ENCODE data around the gene ATXN1.

Gene ATXN1

GRCh38 chr6:16783509-16783908 lies 22.2 kb upstream of the ATXN1 start:
- DNase-seq (ENCODE audit: low read depth in 2 of 2) = no peak

DNA sequence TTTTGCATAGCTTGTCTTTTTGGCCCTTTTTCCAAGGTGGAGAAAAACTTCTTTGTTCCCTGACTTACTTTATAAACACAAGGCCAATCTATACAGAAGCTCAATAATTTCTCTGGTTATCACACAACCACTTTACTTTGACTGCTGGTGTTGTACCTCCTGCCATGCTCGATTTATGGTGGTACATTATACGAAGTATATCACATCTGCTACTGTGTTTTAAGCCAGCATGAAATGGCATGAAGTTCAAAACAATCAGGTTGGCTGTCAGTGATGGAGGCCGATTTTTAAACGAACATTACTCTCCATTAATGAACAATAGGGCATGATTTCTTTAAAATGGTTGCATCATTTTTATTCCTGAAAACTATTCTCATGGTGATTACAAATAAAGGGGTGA lies 21.0 kb upstream of the ATXN1 start:
- DNase-seq (ENCODE audit: low read depth in 2 of 2) = no peak

GRCh38 chr6:16781348-16782169 lies 20.3 kb upstream of the ATXN1 start:
- no peak for DNase-seq (ENCODE audit: low read depth in 2 of 2)

DNA sequence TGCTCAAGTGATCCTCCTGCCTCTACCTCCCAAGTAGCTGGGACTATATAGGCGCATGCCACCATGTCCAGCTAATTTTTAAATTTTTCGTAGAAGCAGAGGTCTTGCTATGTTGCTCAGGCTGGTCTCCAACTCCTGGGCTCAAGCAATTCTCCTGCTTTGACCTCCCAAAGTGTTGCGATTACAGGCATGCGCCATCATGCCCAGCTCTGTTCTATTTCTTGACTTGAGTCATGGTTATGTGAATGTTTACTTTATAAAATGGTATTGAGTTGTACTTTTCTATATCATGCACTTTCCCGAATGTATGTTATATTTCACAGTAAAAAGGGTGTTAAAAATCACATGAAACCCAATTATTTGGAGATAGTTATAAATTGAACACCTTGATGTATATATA lies 17.3 kb upstream of the ATXN1 start:
- no peak for DNase-seq (ENCODE audit: low read depth in 2 of 2)

DNA sequence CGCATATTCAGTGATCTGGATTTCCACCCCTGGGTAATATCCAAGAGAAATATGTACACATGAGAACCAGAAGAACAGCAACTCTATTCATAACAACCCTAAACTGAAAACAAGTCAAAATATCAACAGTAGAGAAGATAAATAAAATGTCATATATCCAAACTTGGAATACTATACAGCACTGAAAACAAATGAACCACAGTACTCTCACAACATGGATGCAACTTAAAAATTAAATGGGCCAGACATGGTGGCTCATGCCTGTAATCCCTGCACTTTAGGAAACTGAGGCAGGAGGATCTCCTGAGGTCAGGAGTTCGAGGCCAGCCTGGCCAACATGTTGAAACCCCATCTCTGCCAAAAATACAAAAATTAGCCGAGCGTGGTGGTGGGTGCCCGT lies 16.5 kb upstream of the ATXN1 start:
- DNase-seq (ENCODE audit: low read depth in 2 of 2) = no peak

- DNase-seq (ENCODE audit: low read depth in 2 of 2) = no peak
These were observed 15.2 kb upstream of the ATXN1 start for GRCh38 chr6:16776394-16777017.

GRCh38 chr6:16774437-16774836 lies 13.2 kb upstream of the ATXN1 start:
- DNase-seq (ENCODE audit: low read depth in 2 of 2) = no peak

GRCh38 chr6:16773362-16773761 lies 12.1 kb upstream of the ATXN1 start:
- DNase-seq (ENCODE audit: low read depth in 2 of 2) = no peak

GRCh38 chr6:16770701-16771569 lies 9.7 kb upstream of the ATXN1 start:
- peak; percentile 57 to 60 for DNase-seq (ENCODE audit: low read depth in 2 of 2)

DNA sequence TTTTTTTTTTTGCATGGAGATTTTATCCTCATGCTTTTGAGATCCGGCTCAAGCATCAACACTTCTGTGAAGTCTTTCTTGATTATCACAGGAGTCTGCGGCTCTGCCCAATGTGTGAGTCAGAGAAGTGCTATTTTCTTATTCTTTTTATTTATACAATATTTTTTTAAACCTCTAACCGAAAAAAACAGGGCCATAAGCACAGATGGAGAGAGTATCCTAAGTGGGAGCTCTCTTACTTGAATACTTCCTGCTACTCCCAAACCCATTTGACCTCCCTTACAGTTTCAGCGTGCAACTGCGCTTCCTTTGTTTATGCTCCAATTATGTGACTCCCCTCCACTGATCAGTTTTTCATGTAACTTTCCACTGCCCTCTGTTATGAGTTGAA lies 8.7 kb upstream of the ATXN1 start:
- peak; percentile 80 to 81 for DNase-seq (ENCODE audit: low read depth in 2 of 2)

DNA sequence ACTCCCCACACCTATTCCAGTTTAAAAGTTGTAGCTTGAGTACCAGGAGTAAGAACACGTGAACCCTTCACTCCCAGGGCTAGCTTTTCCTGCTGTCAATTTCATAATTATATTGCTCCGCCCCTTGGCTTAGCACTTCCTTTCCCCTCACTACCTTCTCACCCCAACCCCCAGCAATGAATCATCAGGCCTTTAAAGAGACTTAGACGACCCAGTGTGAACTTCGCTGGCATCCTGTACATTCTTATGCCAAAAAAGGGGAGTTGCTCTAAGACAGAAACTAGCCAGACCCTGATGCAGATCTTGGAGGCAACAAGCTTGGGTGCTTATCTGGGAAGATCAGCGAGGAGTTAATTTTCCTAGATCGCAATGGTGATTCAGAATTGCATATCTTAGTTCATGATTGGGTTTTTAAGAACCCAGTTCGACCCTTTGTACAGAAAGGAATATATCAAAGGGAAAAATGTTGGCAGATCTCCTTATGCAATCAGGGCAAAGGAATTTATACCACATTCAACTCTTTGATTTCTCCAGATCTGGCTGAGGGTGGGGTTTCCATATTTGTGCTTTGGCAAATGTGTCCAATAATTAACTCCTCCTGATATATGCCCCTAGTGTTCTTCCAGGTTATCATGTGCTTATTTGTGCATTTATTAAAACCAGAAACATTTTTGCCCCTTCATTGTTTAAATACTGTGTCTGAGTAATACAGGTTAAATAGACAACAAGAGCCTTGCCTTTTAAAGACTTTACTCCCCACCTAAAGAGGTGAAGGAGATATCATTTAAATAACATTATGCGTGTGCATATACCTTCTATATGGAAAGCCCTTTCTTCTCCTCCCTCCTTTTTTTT lies 8.1 kb upstream of the ATXN1 start:
- peak; percentile 87 for DNase-seq (ENCODE audit: low read depth in 2 of 2)

DNA sequence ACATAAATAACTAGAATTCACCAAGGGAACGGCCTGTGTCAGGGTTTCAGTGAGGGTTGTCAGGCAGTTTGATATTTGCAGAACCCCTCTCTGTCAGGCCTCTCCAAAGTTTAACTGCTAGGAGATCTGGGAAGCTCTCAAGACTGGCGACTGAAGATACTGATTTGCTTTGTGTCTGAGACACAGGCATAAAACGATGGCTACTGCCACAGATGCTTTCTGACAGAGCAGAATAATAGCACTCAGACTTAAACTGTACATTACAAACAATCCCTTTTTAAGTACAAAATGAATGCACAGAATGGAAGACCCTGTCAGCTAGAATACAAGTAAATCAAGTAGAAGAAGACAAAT lies 7.2 kb upstream of the ATXN1 start:
- no peak for DNase-seq (ENCODE audit: low read depth in 2 of 2)

DNA sequence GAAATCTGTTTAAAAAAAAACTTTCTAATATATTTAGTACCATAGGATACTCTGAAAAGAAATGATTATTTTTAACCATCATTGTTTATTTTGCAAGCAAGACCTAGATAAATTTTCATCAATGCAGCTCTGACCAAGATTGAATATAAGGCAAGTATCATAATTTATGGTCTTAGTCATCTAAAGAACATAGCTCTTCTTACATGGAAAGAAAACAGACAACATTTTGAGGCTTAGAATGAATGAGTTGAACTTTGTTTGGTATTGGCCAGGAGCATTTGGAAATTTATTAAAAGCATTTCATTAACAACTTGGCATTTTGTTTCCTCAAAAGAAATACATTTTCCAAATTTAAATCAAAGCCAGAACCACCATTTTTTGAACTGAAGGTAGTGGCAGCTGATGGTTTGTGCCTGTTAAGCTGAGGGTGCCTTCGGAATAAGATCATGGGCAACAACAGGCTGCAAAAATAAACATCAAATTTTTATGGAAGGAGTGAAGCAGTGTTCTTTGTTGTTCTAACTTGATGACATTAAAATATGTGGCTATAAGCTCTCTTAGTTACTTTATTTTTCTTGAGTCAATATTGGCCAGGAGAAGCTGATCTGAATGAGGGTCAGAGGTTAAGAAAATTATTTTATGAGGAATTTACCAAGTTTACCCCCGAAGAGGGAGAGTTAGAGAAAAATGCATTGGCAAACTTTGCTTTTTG lies 6.7 kb upstream of the ATXN1 start:
- DNase-seq (ENCODE audit: low read depth in 2 of 2) = no peak

DNA sequence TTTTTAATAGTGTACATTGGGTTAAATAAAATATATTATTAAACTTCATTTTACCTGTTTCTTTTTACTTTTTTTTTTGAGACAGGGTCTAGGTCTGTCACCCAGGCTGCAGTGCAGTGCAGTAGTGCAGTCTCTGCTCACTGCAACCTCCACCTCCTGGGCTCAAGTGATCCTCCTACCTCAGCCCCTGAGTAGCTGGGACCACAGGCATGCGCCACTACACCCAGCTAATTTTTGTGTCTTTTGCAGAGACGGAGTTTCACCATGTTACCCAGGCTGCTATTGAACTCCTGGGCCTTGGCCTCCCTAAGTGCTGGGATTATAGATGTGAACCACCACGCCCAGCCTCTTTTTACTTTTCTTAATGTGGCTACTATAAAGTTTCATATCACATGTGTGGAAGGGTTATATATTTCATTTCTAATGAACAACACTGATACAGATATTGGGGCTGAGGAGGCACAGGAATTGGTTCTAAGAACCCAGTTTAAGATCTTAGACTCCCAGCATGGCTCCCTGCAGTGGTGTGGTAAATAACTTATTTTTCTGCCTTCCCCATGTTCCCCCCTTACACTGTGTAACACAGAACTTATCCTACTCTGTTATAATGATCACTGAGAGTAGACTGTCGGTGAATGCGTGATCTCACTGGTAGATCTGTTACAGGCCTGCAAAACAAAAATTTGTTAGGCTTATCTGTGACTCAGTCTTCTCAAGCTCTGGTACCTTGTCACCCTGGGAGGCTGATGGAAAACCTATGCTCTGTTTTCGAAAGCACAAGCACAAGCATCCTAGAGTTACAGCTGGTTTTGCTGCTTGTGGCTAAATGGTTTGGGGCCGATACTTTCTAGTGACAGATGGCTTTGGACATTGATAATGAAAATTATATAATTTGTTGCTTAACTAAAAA lies 5.8 kb upstream of the ATXN1 start:
- no peak for DNase-seq (ENCODE audit: low read depth in 2 of 2)

DNA sequence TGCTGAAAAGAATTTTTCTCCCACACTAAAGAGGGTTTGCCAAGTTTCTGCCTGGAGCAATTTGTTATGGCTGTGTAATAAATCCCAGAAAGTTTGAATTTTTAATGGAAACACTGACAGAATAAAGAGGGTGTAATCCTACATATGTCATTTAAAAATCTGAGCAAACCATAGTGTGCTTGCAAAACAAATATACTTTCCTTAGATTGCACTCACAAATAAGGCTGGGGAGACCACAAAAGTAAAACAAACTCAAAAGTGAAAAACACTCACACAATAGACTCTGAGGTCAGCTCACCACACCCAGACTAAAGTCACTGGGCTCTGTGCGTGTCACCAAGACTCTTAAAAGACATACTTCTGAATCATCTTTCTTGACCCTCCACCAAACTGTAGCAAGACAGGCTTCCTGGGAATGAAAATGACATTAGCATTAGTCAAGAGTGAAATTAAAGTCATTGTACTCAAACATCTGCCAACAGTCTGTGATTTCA lies 4.8 kb upstream of the ATXN1 start:
- DNase-seq (ENCODE audit: low read depth in 2 of 2) = peak; percentile 68 to 74

DNA sequence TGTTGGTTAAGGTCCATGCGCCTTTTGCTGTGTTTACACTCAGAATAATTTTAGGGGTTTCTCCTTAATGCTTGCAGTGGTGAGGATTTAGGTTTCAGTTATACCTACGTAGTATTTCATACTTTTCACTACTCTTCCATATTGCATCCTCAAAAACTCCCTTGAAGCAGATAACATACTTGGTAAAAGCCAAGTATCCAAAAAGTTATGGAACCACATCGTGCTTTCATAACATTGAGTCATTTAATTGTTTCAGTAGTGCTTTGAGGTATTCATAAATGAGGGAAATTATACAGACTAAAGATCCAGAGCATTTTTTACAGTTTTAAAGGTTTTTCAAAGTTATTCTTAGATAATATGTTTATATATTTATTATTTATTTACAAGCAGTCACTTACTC lies 4.0 kb upstream of the ATXN1 start:
- no peak for DNase-seq (ENCODE audit: low read depth in 2 of 2)

DNA sequence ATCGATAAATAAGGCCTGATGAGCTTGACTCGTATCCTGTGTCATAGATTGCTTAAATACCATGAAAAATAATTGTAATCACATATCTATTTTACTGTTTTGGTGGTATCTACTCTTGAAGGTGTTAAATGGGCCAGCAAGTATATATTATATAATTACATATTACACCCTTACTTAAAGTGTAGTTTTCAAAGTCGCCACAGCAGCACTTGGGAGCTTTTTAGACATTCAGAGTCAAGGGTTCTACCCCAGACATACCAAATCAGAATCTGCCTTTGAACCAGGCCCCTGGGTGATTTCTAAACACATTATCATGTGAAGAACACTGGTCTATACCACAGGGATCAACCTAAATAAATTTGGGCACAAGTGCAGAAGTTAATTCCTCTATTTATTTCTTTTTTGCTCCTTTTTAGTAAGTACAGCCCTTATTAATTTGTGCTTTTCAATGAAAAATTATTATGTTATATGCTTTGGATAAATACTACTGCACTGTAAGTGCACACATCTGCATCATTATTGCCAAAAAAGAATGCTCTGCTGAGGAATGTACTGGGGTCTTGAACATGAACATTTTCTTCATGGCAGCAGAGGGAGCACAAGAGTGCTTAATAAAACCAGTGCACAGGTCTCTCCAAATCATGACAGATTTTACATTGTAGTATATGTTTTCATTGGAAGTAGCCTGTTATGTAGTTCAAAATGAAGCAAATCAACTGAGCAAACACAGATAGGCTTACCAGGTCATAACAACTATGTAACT lies 3.1 kb upstream of the ATXN1 start:
- DNase-seq (ENCODE audit: low read depth in 2 of 2) = no peak

DNA sequence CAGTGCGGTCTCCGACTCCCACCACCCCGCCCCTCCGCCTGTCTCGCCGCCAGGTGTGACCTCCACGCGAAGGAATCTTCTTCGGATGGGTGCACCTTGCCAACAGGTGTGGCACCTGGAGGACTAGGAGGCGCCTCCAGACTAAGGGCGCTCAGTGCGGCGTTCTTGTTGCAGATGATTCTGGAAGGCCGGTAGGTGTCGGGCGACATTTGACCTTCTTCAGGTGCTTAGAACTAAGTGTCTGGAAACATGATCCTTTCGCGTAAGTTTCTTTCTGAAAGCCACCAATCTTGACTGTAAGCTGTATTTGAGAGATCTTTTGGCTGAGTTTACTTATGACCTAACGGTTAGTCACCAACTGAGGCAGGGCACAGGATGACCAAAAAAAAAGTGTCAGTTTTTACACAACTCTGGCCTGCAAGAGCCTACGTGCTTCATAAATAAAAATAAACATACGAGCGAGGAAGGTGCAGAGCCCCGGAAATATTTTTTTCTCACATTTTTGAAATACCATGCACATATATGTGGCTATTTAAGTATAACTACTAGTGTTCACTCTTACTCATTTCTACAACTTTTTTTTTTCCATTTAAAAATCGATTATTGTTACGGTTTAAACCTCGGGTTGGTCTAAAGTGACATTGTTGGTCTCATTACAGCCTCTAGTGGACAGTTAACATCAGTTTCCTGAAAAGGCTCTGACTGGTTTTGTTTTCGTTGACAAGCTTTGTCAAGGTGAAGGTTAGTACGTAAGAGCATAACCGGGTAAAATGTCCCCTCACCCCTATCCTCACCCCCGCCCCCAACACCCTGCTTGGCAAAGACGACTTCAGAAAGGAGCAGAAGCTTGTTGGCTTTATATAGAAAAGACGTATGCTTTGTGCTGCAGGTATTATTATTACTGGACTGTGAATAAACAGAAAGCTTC lies 1.6 kb upstream of the ATXN1 start:
- DNase-seq (ENCODE audit: low read depth in 2 of 2) = no peak

Measured in fibroblast of skin of left quadriceps (primary cell).